ENCODE measurements around the gene MRPL30.
"Not testable (repeated sequence)": the region's sequence is repeated elsewhere in the genome, so short reads cannot be mapped to it uniquely, and the experiment has no call there.

The MRPL30 gene

GRCh38 chr2:99180755-99181623 is at the start of gene MRPL30, which contains the start of gene MITD1:
MRPL30 (plus strand) TSS chr2:99181184; CDS start chr2:99186204, 5,020 bp downstream.
MITD1 (minus strand) TSS chr2:99181058; CDS start chr2:99180981, 77 bp downstream.
- H3K27ac ChIP-seq (ENCODE audit: low read depth, low read length) = peak within 1 kb of the TSS; percentile 85

GRCh38 chr2:99135044-99135556 is 45.9 kb upstream of the MRPL30 start:
- H3K4me3 ChIP-seq (ENCODE audit: low read length); H3K27me3 ChIP-seq (ENCODE audit: control insufficient read depth, insufficient read depth, low read length); H3K27ac ChIP-seq (ENCODE audit: low read depth, low read length); H3K9ac ChIP-seq (ENCODE audit: low read length); H3K4me1 ChIP-seq (ENCODE audit: control insufficient read depth, insufficient read depth, low read length); H3K36me3 ChIP-seq (ENCODE audit: control insufficient read depth, insufficient read depth, low read length): not testable (repeated sequence)

More at GRCh38 chr2:99180755-99181623, at the start of gene MRPL30, which contains the start of gene MITD1:
- peaks cover 2% of the 10 kb centered on the region for H3K36me3 ChIP-seq (ENCODE audit: control insufficient read depth, insufficient read depth, low read length)
- H3K9ac ChIP-seq (ENCODE audit: low read length) = peak within 1 kb of the TSS; percentile 88
- peaks cover 6% of the 10 kb centered on the region for H3K4me1 ChIP-seq (ENCODE audit: control insufficient read depth, insufficient read depth, low read length)
- H3K4me3 ChIP-seq (ENCODE audit: low read length) = peak within 1 kb of the TSS; percentile 99
- H3K27me3 ChIP-seq (ENCODE audit: control insufficient read depth, insufficient read depth, low read length) = no peaks in the 10 kb centered on the region

GRCh38 chr2:99139003-99139402 is 42.0 kb upstream of the MRPL30 start:
- H3K4me3 ChIP-seq (ENCODE audit: low read length) = no peak overlapping the region
- H3K36me3 ChIP-seq (ENCODE audit: control insufficient read depth, insufficient read depth, low read length) = no peaks in the 10 kb centered on the region
- H3K27ac ChIP-seq (ENCODE audit: low read depth, low read length) = no peak overlapping the region
- no peak overlapping the region for H3K9ac ChIP-seq (ENCODE audit: low read length)
- no peaks in the 10 kb centered on the region for H3K4me1 ChIP-seq (ENCODE audit: control insufficient read depth, insufficient read depth, low read length)
- no peaks in the 10 kb centered on the region for H3K27me3 ChIP-seq (ENCODE audit: control insufficient read depth, insufficient read depth, low read length)

- Histone ChIP-seq H3K9ac (ENCODE audit: low read length) (peak overlapping the region; percentile 77), H3K36me3 (ENCODE audit: control insufficient read depth, insufficient read depth, low read length) (no peaks in the 10 kb centered on the region), H3K4me1 (ENCODE audit: control insufficient read depth, insufficient read depth, low read length) (no peaks in the 10 kb centered on the region), H3K27ac (ENCODE audit: low read depth, low read length) (no peak overlapping the region), H3K4me3 (ENCODE audit: low read length) (peak overlapping the region; percentile 99), H3K27me3 (ENCODE audit: control insufficient read depth, insufficient read depth, low read length) (no peaks in the 10 kb centered on the region)
Observed at GRCh38 chr2:99140056-99140859, 40.7 kb upstream of the MRPL30 start.

- Histone ChIP-seq H3K9ac (ENCODE audit: low read length) (peak overlapping the region; percentile 77), H3K27ac (ENCODE audit: low read depth, low read length) (no peak overlapping the region), H3K36me3 (ENCODE audit: control insufficient read depth, insufficient read depth, low read length) (no peaks in the 10 kb centered on the region), H3K4me3 (ENCODE audit: low read length) (peak overlapping the region; percentile 99), H3K27me3 (ENCODE audit: control insufficient read depth, insufficient read depth, low read length) (no peaks in the 10 kb centered on the region), H3K4me1 (ENCODE audit: control insufficient read depth, insufficient read depth, low read length) (no peaks in the 10 kb centered on the region)
Observed at GRCh38 chr2:99140860-99141109, 40.2 kb upstream of the MRPL30 start.

GRCh38 chr2:99141110-99142108 is 39.6 kb upstream of the MRPL30 start, which contains the start of gene C2orf15:
C2orf15 (plus strand) TSS chr2:99141707; CDS start chr2:99150559, 8,852 bp downstream.
- Histone ChIP-seq H3K27me3 (ENCODE audit: control insufficient read depth, insufficient read depth, low read length) (no peaks in the 10 kb centered on the region), H3K4me3 (ENCODE audit: low read length) (peak within 1 kb of the TSS; percentile 99), H3K9ac (ENCODE audit: low read length) (peak within 1 kb of the TSS; percentile 77), H3K36me3 (ENCODE audit: control insufficient read depth, insufficient read depth, low read length) (no peaks in the 10 kb centered on the region), H3K27ac (ENCODE audit: low read depth, low read length) (peak within 1 kb of the TSS; percentile 60), H3K4me1 (ENCODE audit: control insufficient read depth, insufficient read depth, low read length) (no peaks in the 10 kb centered on the region)

- H3K9ac ChIP-seq (ENCODE audit: low read length) = no peak overlapping the region
- H3K4me1 ChIP-seq (ENCODE audit: control insufficient read depth, insufficient read depth, low read length) = no peaks in the 10 kb centered on the region
- H3K4me3 ChIP-seq (ENCODE audit: low read length) = no peak overlapping the region
- no peaks in the 10 kb centered on the region for H3K27me3 ChIP-seq (ENCODE audit: control insufficient read depth, insufficient read depth, low read length)
- H3K36me3 ChIP-seq (ENCODE audit: control insufficient read depth, insufficient read depth, low read length) = no peaks in the 10 kb centered on the region
- no peak overlapping the region for H3K27ac ChIP-seq (ENCODE audit: low read depth, low read length)
Observed at GRCh38 chr2:99150706-99151105, 30.3 kb upstream of the MRPL30 start.

GRCh38 chr2:99152199-99152895 is 28.6 kb upstream of the MRPL30 start:
- H3K4me3 ChIP-seq (ENCODE audit: low read length) = no peak overlapping the region
- no peak overlapping the region for H3K9ac ChIP-seq (ENCODE audit: low read length)
- no peaks in the 10 kb centered on the region for H3K27me3 ChIP-seq (ENCODE audit: control insufficient read depth, insufficient read depth, low read length)
- H3K27ac ChIP-seq (ENCODE audit: low read depth, low read length) = no peak overlapping the region
- peaks cover 3% of the 10 kb centered on the region for H3K36me3 ChIP-seq (ENCODE audit: control insufficient read depth, insufficient read depth, low read length)
- H3K4me1 ChIP-seq (ENCODE audit: control insufficient read depth, insufficient read depth, low read length) = no peaks in the 10 kb centered on the region

GRCh38 chr2:99153921-99154604 is 26.9 kb upstream of the MRPL30 start:
- Histone ChIP-seq H3K27ac (ENCODE audit: low read depth, low read length) (peak overlapping the region; percentile 89), H3K9ac (ENCODE audit: low read length) (no peak overlapping the region), H3K4me3 (ENCODE audit: low read length) (peak overlapping the region; percentile 85), H3K4me1 (ENCODE audit: control insufficient read depth, insufficient read depth, low read length) (no peaks in the 10 kb centered on the region), H3K27me3 (ENCODE audit: control insufficient read depth, insufficient read depth, low read length) (no peaks in the 10 kb centered on the region), H3K36me3 (ENCODE audit: control insufficient read depth, insufficient read depth, low read length) (peaks cover 4% of the 10 kb centered on the region)

- peaks cover 7% of the 10 kb centered on the region for H3K36me3 ChIP-seq (ENCODE audit: control insufficient read depth, insufficient read depth, low read length)
- H3K27me3 ChIP-seq (ENCODE audit: control insufficient read depth, insufficient read depth, low read length) = no peaks in the 10 kb centered on the region
- H3K4me3 ChIP-seq (ENCODE audit: low read length) = peak within 1 kb of the TSS; percentile 85
- peak within 1 kb of the TSS; percentile 89 for H3K27ac ChIP-seq (ENCODE audit: low read depth, low read length)
- H3K9ac ChIP-seq (ENCODE audit: low read length) = peak within 1 kb of the TSS; percentile 74
- no peaks in the 10 kb centered on the region for H3K4me1 ChIP-seq (ENCODE audit: control insufficient read depth, insufficient read depth, low read length)
Observed at GRCh38 chr2:99154643-99155536, 26.1 kb upstream of the MRPL30 start, which contains the start of the genes LIPT1 and TSGA10. LIPT1 (plus strand) TSS chr2:99154967; CDS start chr2:99161958, 6,991 bp downstream. TSGA10 (minus strand) TSS chr2:99154942; CDS start chr2:99109439, 45,503 bp downstream.

Data from rectal smooth muscle tissue (tissue), 1 donor.